NCI-H2171 (cell line): Measurements from ENCODE around the gene MIF.
"Not testable (repeated sequence)": the region's sequence is repeated elsewhere in the genome, so short reads cannot be mapped to it uniquely, and the experiment has no call there.

Experiments
- DNase-seq: peaks from one replicate; lab custom pipeline; 2025; lab: John Stamatoyannopoulos, UW

The MIF gene

DNA sequence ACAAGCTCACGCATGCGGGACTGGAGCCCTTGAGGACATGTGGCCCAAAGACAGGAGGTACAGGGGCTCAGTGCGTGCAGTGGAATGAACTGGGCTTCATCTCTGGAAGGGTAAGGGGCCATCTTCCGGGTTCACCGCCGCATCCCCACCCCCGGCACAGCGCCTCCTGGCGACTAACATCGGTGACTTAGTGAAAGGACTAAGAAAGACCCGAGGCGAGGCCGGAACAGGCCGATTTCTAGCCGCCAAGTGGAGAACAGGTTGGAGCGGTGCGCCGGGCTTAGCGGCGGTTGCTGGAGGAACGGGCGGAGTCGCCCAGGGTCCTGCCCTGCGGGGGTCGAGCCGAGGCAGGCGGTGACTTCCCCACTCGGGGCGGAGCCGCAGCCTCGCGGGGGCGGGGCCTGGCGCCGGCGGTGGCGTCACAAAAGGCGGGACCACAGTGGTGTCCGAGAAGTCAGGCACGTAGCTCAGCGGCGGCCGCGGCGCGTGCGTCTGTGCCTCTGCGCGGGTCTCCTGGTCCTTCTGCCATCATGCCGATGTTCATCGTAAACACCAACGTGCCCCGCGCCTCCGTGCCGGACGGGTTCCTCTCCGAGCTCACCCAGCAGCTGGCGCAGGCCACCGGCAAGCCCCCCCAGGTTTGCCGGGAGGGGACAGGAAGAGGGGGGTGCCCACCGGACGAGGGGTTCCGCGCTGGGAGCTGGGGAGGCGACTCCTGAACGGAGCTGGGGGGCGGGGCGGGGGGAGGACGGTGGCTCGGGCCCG, at the start of gene MIF:
Gene MIF, plus strand, starts transcription at position 439 of the 765 bp plus-strand sequence. Its CDS starts 92 bp downstream, at position 531.
- DNase-seq: peak; percentile 91

- DNase-seq: no peak
Observed at GRCh38 chr22:23844739-23845202, 49.4 kb upstream of the MIF start.

GRCh38 chr22:23845265-23846080, 48.7 kb upstream of the MIF start:
- no peak for DNase-seq

DNA sequence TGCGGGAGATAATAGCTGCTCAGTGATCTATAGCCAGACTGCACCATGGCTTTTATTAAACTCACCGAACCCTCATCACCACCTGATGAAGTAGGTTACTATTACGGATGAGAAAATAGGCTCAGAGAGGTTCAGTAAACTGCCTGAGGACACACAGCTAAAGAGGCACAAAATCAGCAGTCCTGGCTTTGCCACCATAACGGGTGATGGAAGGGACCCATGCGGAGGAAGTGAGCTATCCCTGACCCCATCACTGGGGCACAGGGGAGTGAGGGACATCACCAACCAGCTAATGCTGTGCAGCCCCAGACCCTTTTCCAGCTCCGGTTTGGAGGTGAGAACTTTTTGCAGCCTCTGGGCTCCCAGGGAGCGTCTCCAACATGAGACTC, 48.1 kb upstream of the MIF start:
- no peak for DNase-seq

DNA sequence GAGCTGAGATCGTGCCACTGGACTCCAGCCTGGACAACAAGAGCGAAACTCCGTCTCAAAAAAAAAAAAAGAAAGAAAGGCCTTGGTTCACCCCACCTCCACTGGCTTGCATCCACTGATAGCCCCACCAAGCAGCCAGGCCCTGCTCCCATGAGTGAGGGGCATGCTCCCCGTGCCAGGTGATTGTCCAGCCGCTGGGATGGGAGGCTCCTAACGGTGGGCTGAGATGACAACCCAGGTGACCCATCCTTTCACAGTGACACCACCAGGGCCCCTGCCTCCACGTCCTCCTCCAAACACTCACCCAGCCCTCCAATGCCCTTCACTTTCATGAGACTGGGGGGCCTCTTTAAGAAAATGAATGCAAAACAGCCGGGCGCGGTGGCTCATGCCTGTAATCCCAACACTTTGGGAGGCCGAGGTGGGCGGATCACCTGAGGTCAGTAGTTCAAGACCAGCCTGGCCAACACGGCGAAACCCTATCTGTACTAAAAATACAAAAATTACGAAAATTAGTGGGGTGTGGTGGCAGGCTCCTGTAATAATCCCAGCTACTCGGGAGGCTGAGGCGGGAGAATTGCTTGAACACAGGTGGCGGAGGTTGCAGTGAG, 46.8 kb upstream of the MIF start:
- DNase-seq: no peak

DNA sequence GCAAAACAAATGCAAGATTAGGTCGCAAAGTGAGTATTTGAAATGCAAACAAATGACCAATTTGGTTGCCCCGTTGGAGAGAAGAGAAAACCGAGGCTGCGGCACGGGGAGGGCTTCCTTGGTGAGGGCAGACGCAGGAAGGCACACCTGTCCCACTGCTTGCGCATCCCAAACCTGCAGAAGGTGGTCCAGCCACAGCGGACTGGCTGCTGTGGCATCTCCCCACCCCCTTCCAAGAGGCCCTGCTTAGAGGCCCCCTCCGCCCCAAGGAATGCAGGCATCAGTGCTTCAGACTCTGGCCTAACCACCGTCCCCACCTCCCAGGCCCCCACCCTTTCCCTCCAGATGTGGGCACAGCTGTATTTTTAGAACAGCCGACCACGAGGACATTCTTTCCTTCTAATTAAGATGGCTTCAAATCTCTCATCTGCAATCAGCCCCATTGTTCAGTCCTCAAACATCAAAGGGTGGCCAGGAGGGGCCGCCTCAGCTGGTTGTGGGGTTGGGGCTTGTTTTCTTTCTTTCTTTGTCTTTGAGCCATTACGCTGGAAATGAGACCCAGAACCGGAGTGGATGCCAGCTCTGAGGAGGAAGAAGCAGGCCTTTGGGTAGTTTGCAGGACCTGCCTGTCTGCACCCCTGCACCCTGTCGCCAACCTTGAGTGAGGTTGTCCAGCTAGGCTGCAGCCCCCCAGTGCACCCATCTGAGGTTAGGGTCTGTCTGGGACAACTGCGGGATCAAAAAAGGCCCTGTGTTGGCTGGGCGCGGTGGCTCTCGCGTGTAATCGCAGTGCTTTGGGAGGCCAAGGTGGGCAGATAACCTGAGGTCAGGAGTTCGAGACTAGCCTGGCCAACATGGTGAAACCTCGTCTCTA, 46.0 kb upstream of the MIF start:
- no peak for DNase-seq

DNA sequence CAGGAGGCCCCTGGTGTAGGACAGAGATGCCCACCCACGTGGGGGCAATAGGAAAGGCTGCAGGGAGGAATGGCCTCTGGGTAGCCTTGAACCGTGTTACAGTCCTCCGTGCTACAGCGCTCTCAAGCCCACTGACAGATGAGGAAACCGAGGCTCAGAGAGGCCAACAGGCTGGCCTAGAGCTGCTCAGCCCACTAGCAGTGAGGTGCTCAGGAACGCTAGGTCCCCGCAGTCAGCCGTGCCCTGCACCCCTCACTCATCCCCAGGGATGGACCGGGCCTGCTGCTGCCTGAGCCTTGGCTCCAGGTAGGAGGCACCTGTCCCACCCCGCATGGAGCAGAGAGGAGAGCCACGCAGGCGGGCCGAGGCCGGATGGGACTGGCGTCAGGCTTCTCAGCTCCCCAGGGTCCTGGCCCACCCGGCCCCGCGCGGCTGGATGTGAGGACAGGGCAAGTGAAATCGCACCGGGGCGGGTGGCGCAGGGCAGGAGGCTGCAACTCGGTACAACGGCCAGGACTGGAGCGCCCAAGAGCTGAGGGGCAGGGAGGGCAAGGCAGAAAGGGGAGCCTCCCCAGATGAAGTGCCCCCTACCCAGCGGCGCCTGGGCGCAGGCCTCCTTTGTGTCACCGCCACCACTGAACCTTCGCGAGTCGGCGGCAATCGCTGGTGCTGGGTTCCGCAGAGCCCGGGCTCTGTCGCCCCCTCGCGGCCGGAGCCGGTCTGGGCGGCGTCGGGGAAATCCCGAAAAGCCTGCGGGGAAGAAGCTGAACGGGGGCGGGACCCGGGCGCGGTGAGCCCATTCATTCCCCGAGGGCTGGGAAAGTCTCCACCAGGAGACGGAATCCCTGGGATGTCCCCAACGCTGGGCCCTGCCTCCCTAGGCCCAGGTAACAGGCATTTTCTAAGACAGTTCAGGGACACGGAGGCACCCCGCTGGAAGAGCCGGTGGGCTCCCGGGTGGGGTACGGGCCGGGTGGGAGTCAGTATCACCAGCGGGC, 44.9 kb upstream of the MIF start:
- peak; percentile 70 for DNase-seq

- no peak for DNase-seq
Observed at GRCh38 chr22:23850136-23850611, 44.0 kb upstream of the MIF start.

DNA sequence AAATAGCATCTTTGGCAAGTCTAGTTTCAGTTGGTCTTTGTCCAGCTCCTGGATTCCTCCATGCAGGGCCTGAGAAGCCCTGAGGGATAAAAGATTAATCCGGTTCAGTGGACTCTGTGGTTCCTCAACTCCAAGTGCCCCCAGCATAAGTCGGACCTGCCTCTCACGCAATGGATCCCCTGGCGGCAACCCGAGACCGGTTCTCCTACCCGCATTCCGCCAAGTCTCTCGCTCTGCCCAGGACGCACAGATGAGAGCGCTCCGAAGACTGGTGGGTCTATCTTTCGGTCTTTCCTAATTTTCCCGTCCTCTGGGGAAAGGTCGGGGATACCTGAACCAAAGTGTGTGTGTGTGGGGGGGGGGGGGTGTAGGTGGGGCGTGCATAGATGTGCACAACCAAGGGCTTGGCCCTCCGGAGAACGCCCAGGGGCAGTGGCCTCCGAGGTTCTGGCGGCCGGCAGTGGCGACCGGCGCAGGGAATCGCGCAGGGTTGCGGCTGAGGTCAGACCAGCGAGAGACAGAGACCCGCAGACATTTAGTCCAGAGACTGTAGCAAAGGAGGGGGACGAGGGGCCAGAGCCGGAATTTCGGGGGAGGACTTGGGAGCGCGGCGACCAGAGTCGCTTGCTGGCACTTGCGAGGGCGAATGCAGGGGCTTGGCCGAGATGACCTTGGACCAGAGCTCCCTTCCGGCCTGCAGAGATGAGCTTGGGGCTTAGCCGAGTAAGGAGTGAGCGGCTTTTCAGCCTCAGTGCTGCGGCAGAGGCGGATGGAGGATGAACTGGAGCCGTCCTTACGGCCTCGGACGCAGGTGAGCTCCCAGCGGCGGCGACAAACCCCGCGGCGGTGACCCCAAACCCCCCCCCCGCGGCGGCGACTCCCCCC, 37.2 kb upstream of the MIF start:
- DNase-seq: no peak

DNA sequence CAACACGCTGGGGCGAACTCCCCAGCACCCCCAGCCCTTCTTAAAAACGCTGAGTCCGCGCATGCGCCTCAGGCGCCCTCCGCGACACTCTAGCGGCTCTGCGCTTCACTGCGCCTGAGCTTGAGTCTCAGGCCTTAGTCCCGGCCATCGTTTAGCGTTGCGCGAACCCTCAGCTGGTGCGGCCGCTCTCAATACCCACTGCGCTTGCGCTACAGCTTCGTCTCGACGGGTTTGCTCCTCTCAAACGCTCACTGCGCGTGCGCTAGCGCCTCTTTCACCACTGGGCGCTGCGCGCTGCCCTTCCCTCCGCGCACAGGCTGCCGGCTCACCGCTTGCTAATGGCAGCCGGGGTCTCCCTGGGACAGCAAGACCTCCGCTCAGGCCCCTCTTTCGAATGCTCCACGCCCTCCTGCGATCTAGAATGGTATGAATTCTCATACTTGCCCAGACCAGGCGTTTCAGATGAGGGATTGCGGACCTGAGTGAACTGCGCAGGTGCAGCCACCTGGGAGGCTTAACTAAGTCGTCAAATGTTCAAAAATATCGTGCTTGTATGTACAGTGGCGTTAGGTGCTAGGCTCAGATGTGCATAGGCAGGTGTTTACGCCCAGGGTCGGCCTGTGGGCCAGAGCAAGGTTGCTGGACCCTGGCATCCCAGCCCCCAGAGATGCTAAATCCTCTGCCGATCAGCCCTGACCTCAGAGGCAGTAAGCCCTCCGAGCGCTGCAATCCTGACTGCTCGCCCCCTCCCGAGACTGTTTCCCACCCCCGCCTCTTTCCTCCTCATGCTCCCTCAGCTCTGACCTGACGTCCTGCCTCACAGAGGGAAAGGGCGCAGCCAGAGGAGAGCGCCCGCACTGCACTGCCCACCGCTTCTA, 36.3 kb upstream of the MIF start, which contains the start of gene SLC2A11:
Gene SLC2A11, plus strand, starts transcription at position 270 of the 878 bp plus-strand sequence. Its CDS starts 125 bp downstream, at position 395.
- DNase-seq: peak; percentile 96

DNA sequence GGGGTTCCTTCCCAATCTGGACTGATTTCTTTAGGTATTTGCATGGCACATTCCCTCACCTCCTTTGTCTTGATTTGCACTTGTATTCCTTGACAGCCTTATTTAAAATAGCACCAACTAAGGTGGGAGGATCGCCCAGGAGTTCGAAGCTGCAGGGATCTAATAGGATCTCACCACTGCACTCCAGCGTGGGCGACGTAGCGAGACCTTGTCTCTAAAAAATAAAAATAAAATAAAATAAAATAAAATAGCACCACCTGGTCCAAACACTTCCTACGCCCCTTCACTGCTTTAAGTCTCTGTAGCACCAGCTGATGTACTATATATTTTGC, 35.7 kb upstream of the MIF start:
- DNase-seq: no peak

DNA sequence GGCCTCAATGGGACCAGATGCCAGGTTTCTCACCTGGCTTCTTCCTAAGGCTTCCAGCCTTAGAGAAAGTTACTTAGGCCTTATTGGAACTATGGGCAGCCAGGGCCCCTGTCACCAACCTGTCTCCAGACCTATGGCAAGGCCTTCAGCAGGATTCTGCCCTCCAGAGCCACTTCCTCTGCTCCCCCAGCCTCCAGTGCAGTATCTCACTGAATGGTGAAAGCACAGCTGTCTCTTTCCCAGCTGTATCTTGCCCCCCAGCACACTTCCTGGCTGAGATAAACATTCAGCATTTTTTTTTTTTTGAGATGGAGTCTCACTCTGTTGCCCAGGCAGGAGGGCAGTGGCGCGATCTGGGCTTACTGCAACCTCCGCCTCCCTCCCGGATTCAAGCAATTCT, 35.0 kb upstream of the MIF start:
- no peak for DNase-seq

DNA sequence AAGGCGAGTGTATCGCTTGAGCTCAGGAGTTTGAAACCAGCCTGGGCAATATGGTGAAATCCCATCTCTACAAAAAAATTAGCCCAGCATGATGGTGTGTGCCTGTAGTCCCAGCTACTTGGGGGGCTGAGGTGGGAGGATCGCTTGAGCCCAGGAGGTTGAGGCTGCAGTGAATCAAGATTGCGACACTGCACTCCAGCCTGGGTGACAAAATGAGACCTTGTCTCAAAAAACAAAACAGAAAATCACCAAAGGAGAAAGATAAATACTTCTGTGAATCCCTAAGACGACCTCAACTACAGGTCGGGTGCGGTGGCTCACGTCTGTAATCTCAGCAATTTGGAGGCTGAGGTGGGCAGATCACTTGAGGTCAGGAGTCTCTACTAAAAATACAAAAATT, 34.0 kb upstream of the MIF start:
- not testable (repeated sequence) for DNase-seq

DNA sequence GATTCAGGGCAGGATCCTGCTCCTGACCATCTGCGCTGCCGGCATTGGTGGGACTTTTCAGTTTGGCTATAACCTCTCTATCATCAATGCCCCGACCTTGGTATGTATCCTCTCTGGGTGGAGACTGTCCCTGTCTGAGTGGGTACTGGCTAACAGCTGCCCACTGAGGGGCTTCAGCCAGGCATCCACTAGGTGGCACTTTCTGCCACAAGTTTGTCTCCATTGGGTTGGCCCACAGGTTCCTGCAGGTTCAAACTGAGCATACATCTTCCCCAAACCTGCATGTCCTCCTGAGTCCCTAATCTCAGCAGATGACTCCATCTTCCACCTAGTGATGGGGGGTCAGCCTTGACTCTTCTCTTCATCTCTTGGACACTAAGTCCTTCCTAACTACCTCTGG, 32.1 kb upstream of the MIF start:
- no peak for DNase-seq

DNA sequence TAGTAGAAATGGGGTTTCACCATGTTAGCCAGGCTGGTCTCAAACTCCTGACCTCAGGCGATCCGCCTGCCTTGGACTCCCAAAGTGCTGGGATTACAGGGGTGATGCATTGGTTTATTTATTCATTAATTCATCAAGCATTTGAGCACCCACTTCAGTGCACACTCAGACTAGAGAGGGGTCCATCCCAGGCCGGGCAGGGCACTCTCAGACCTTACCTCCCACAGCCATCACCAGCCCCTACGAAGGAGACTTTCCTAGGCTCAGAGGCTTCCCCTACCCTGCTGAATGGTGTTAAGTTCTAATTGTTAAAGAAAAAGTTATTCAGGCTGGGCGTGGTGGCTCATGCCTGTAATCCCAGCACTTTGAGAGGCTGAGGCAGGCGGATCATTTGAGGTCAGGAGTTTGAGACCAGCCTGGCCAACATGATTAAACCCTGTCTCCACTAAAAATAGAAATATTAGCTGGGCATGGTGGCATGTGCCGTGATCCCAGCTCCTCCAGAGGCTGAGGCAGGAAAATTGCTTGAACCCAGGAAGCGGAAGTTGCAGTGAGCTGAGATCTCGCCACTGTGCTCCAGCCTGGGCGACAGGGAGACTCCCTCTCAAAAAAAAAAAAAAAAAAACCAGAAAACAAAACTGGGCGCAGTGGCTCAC, 29.6 kb upstream of the MIF start:
- DNase-seq: not testable (repeated sequence)

DNA sequence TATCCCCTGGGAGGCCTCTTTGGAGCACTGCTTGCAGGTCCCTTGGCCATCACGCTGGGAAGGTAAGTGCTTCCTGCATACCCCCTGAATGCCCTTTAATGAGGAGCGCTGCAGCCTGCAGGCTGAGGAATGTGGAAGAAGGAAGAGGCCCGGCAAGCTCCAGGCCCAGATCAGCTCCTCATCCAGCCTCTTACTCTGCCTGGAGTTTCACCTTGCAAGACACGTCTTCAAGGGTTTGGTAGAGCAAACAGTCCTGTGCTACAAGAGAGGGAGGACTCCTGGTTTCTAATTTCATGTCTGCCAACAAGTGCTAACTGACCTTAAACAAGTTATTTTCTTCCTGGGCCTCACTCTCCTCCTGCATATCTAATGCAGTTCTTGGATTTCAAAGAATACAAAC, 25.6 kb upstream of the MIF start:
- no peak for DNase-seq

DNA sequence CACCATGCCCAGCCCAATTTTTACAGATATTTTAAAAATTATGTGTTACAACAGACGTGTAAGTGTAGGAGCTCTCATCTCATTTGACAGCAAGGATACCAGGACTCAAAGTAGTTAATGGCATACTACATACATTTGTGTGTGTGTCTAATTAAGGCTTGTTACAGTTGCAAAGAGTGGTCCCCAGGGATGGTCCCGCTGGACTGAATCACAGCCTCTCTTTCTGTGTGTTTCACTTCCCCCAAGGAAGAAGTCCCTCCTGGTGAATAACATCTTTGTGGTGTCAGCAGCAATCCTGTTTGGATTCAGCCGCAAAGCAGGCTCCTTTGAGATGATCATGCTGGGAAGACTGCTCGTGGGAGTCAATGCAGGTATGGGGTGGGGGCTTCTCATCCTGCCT, 19.3 kb upstream of the MIF start:
- DNase-seq: no peak

- DNase-seq: no peak
Observed at GRCh38 chr22:23875801-23876200, 18.4 kb upstream of the MIF start.
